RWPE2 (cell line): ENCODE data around the gene CLCN5.

Experiments
- ATAC-seq: fragments of 200-7000 bp; cut with Tn5 transposase; 3 replicates; pipeline ENCODE4 v1.9.1; 2021; ENCODE audit warnings: low read depth
- DNase-seq: peaks from one replicate; pipeline ENCODE4 v3.0.0-alpha.2; 2020; ENCODE audit warnings: low spot score
- H3K27ac ChIP-seq: fragments of 450-650 bp; 2 replicates; pipeline ENCODE4 v1.5.1; 2017; ENCODE audit warnings: mild to moderate bottlenecking; ENCODE audit not compliant: poor library complexity, severe bottlenecking
- H3K27me3 ChIP-seq: fragments of 250-450 bp; sonication (Bioruptor Pico); 2 replicates; pipeline ENCODE4 v1.5.1; 2021; ENCODE audit warnings: mild to moderate bottlenecking, moderate library complexity; ENCODE audit not compliant: insufficient read depth, poor library complexity, severe bottlenecking
- H3K36me3 ChIP-seq: fragments of 250-450 bp; sonication (Bioruptor Pico); 2 replicates; pipeline ENCODE4 v1.5.1; 2020; ENCODE audit warnings: low read depth, mild to moderate bottlenecking, moderate library complexity
- H3K4me1 ChIP-seq: fragments of 250-450 bp; sonication (Bioruptor Pico); 2 replicates; pipeline ENCODE4 v1.5.1; 2021; ENCODE audit warnings: mild to moderate bottlenecking, moderate library complexity; ENCODE audit not compliant: insufficient read depth, poor library complexity, severe bottlenecking
- H3K4me3 ChIP-seq: fragments of 250-450 bp; sonication (Bioruptor Pico); 2 replicates; pipeline ENCODE4 v1.5.1; 2021; ENCODE audit warnings: mild to moderate bottlenecking, moderate library complexity; ENCODE audit not compliant: severe bottlenecking
- H3K9me3 ChIP-seq: fragments of 250-450 bp; sonication (Bioruptor Pico); 2 replicates; pipeline ENCODE4 v1.5.1; 2021; ENCODE audit warnings: mild to moderate bottlenecking, moderate library complexity; ENCODE audit not compliant: severe bottlenecking
- TF ChIP-seq, protein P1 (sequence below): fragments of 450-650 bp; IDR thresholded peaks from one replicate; pipeline ENCODE4 v1.5.1; 2017; ENCODE audit warnings: mild to moderate bottlenecking, moderate library complexity; ENCODE audit not compliant: poor library complexity, severe bottlenecking

CLCN5 gene

DNA sequence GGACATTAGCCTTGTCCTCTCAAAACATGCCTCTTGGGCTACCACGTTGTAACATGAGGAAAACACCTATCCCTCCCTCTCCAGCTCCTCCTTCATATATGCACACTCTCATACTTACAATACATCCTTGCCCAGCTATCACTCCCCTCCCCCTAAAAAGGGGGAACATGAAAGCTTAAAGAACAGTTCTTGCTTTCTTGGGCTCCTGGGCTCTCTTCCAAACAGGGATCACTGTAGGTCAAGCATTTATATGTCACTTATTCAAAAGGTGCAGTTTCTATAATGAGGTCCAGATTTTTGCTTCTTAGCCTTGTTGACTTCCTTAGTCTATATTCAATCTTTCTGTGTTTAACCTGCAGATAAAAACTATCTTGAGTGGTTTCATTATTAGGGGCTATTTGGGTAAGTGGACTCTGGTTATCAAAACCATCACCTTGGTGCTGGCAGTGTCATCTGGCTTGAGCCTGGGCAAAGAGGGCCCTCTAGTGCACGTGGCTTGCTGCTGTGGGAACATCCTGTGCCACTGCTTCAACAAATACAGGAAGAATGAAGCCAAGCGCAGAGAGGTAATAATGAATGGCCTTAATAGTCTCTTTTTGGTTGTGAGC is 159.0 kb downstream of the CLCN5 start:
- Histone ChIP-seq H3K27ac (no peak overlapping the region), H3K4me1 (no peaks in the 10 kb centered on the region), H3K27me3 (no peaks in the 10 kb centered on the region), H3K9me3 (no peaks in the 10 kb centered on the region), H3K36me3 (no peaks in the 10 kb centered on the region), H3K4me3 (no peak overlapping the region)
- DNase-seq (no peak), ATAC-seq (no peak)
- TF ChIP-seq, protein P1, sequence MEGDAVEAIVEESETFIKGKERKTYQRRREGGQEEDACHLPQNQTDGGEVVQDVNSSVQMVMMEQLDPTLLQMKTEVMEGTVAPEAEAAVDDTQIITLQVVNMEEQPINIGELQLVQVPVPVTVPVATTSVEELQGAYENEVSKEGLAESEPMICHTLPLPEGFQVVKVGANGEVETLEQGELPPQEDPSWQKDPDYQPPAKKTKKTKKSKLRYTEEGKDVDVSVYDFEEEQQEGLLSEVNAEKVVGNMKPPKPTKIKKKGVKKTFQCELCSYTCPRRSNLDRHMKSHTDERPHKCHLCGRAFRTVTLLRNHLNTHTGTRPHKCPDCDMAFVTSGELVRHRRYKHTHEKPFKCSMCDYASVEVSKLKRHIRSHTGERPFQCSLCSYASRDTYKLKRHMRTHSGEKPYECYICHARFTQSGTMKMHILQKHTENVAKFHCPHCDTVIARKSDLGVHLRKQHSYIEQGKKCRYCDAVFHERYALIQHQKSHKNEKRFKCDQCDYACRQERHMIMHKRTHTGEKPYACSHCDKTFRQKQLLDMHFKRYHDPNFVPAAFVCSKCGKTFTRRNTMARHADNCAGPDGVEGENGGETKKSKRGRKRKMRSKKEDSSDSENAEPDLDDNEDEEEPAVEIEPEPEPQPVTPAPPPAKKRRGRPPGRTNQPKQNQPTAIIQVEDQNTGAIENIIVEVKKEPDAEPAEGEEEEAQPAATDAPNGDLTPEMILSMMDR: no peak

- no peak overlapping the region for H3K4me3 ChIP-seq
- H3K9me3 ChIP-seq: no peaks in the 10 kb centered on the region
- H3K4me1 ChIP-seq: no peaks in the 10 kb centered on the region
- H3K27ac ChIP-seq: no peak overlapping the region
- no peaks in the 10 kb centered on the region for H3K36me3 ChIP-seq
- no peaks in the 10 kb centered on the region for H3K27me3 ChIP-seq
- TF ChIP-seq, protein P1: no peak
- ATAC-seq: no peak
- no peak for DNase-seq
These were observed 160.3 kb downstream of the CLCN5 start for GRCh38 chrX:50082741-50083140.

DNA sequence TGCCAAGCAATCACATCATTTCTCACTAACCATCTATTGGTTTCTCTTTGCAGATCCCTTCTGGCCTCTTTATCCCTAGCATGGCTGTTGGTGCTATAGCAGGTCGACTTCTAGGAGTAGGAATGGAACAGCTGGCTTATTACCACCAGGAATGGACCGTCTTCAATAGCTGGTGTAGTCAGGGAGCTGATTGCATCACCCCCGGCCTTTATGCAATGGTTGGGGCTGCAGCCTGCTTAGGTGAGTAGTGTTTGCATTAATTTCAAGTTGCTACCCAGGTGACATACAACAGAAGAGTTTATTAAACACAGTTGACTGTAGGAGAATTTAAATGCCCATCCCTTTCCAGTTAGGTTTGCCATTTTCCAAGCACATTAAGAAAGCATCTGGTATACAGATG is 166.2 kb downstream of the CLCN5 start:
- no peak overlapping the region for H3K27ac ChIP-seq
- no peak overlapping the region for H3K4me3 ChIP-seq
- no peaks in the 10 kb centered on the region for H3K4me1 ChIP-seq
- DNase-seq (no peak), ATAC-seq (no peak)
- H3K27me3 ChIP-seq: no peaks in the 10 kb centered on the region
- TF ChIP-seq, protein P1: no peak
- no peaks in the 10 kb centered on the region for H3K36me3 ChIP-seq
- no peaks in the 10 kb centered on the region for H3K9me3 ChIP-seq

DNA sequence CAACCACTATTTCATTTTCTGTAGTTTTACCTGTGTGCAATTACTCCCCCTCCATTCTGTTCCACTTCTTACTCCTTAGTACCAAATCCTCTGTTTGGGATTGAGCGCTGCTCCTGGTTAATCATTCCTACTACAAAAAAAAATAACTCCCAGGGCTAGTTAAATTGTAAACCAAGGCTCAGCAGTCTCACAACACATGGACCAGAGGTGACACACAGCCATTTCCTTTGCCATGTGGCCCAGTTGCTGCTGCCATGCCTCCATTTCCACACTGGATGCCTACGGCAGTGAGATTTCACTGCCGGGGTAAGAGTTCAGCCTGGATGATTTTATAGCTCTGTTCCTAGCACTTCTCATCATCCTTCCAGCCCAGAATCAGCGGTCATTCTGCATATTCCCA is 171.2 kb downstream of the CLCN5 start:
- ATAC-seq: no peak
- Histone ChIP-seq H3K27ac (no peak overlapping the region), H3K4me1 (no peaks in the 10 kb centered on the region), H3K36me3 (no peaks in the 10 kb centered on the region), H3K27me3 (no peaks in the 10 kb centered on the region), H3K9me3 (no peaks in the 10 kb centered on the region), H3K4me3 (no peak overlapping the region)
- TF ChIP-seq, protein P1: no peak
- DNase-seq: no peak

DNA sequence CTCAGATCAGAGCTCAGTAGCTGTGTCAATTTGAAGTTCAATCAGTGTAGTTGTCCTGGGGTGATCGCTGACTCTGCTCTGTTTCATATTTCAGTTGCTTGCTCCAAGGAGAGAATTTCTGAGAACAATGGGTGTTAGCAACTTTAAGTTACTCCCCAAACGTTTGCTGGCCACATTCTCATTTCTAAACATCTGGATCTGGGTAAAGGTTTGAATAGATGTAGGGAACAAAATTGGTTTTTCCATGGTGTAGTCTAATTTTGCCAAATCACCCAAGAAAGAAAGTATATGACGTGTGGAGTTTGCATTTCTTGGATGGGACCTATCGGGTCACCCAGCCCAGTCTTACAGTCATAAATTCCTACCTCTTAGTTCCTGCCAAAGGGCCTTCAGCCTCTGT is 174.7 kb downstream of the CLCN5 start:
- Histone ChIP-seq H3K36me3 (no peaks in the 10 kb centered on the region), H3K4me1 (no peaks in the 10 kb centered on the region), H3K27ac (no peak overlapping the region), H3K27me3 (no peaks in the 10 kb centered on the region), H3K9me3 (no peaks in the 10 kb centered on the region), H3K4me3 (no peak overlapping the region)
- DNase-seq (no peak), ATAC-seq (no peak)
- TF ChIP-seq, protein P1: no peak
